Lower leg skin (tissue), 4 donors: ENCODE results near the gene PIP4K2C. TPM values are rescaled to one million over a fixed set of nuclear protein-coding genes. Genes with fewer than 3 reads are reported as not detected.
"Not testable (repeated sequence)": the region's sequence is repeated elsewhere in the genome, so short reads cannot be mapped to it uniquely, and the experiment has no call there.

Experiments used
- DNase-seq, 2 donors: peaks; one replicate each; pipeline ENCODE4 v3.0.0-alpha.2; 2019; ENCODE audit warnings: low spot score in 2 of 2
- H3K4me3 ChIP-seq: fragments of 200-600 bp; sonication (generic); 2 replicates; pipeline ENCODE4 v1.5.1; 2017; ENCODE audit warnings: mild to moderate bottlenecking, low read depth; ENCODE audit not compliant: poor library complexity, severe bottlenecking
- CTCF ChIP-seq, 3 donors: fragments of 450-650 bp; IDR thresholded peaks; one replicate each; pipeline ENCODE4 v1.5.1; 2016; ENCODE audit warnings: antibody characterized with exemption in 3 of 3, mild to moderate bottlenecking in 3 of 3, moderate library complexity in 2 of 3
- POLR2A ChIP-seq, 2 donors: fragments of 450-650 bp; IDR thresholded peaks; one replicate each; pipeline ENCODE4 v1.6.1; 2016 to 2017; ENCODE audit warnings: antibody characterized with exemption in 2 of 2, mild to moderate bottlenecking in 1 of 2, moderate library complexity in 1 of 2
- WGBS, 2 donors: methylation state at CpG; one replicate each; pipeline ENCODE4 v1.1.5; 2018; 5-methylcytosine and 5-hydroxymethylcytosine counted together
- intact Hi-C: fragments of 100-400 bp; cut with DNase I; formaldehyde crosslinking; loops from one replicate; pipeline ENCODE4 v1.15.0; 2023; ENCODE audit warnings: low total_unique reads
- total RNA-seq, 4 donors: library from RNA; depleted of rRNA; stranded (reverse); fragments of >200 nt; gene quantifications; one replicate each; pipeline ENCODE4 v1.1.0, GENCODE V29; 2016

Gene PIP4K2C
- total RNA-seq, 4 donors from 2014 or later: 29.1 to 48.9 (median 39.1) TPM

- 96 to 98% methylated on average over 2 of the region's 2 CpGs for WGBS, 2 donors
- TF ChIP-seq CTCF (IDR thresholded peaks at IDR 0.05) (no peak), POLR2A (IDR thresholded peaks at IDR 0.05) (no peak)
- intact Hi-C loops: no loop called here
- H3K4me3 ChIP-seq: no peak overlapping the region
- DNase-seq: no peak
Measured at GRCh38 chr12:57554453-57554852, 36.5 kb upstream of the PIP4K2C start.

- H3K4me3 ChIP-seq: no peak overlapping the region
- intact Hi-C loops: no loop called here
- 92 to 100% methylated on average over 1 of the region's 1 CpG for WGBS, 2 donors
- no peak for TF ChIP-seq CTCF (IDR thresholded peaks at IDR 0.05)
- no peak for TF ChIP-seq POLR2A (IDR thresholded peaks at IDR 0.05)
- DNase-seq: no peak
Measured at GRCh38 chr12:57554897-57555296, 36.1 kb upstream of the PIP4K2C start.

- intact Hi-C loops: no loop called here
- DNase-seq: no peak
- 85 to 88% methylated on average over 4 of the region's 4 CpGs for WGBS, 2 donors
- H3K4me3 ChIP-seq: no peak overlapping the region
- no peak for TF ChIP-seq CTCF (IDR thresholded peaks at IDR 0.05)
- no peak for TF ChIP-seq POLR2A (IDR thresholded peaks at IDR 0.05)
Measured at GRCh38 chr12:57558864-57559263, 32.1 kb upstream of the PIP4K2C start.

- TF ChIP-seq CTCF (IDR thresholded peaks at IDR 0.05) (no peak), POLR2A (IDR thresholded peaks at IDR 0.05) (no peak)
- intact Hi-C loops: no loop called here
- WGBS, 2 donors: 91 to 94% methylated on average over 2 of the region's 2 CpGs
- no peak overlapping the region for H3K4me3 ChIP-seq
- no peak for DNase-seq
Measured at GRCh38 chr12:57560516-57560915, 30.5 kb upstream of the PIP4K2C start.

- DNase-seq, intact Hi-C loops, H3K4me3 ChIP-seq: not testable (repeated sequence)
- WGBS, 2 donors: 63 to 66% methylated on average over 1 of the region's 1 CpG
Measured at GRCh38 chr12:57561117-57561516, 29.9 kb upstream of the PIP4K2C start.

- intact Hi-C loops: no loop called here
- no peak overlapping the region for H3K4me3 ChIP-seq
- whole genome bisulfite sequencing, 2 donors: 45 to 57% methylated on average over 4 of the region's 4 CpGs
- TF ChIP-seq CTCF (IDR thresholded peaks at IDR 0.05): no peak
- no peak for TF ChIP-seq POLR2A (IDR thresholded peaks at IDR 0.05)
- no peak for DNase-seq
Measured at GRCh38 chr12:57563358-57563757, 27.6 kb upstream of the PIP4K2C start.
